Panc1 (cell line): ENCODE results near the gene ATOH8. TPM values are rescaled to one million over a fixed set of nuclear protein-coding genes. Genes with fewer than 3 reads are reported as not detected.

Source experiments
- ATAC-seq: fragments of 200-7000 bp; cut with Tn5 transposase; 2 replicates; pipeline ENCODE4 v1.9.1; 2020; ENCODE audit warnings: mild to moderate bottlenecking, moderate library complexity
- BruUV-seq: library from RNA; stranded (reverse); fragments of 400-500 nt; replicated peaks from 2 replicates; lab custom pipeline; 2021; lab: Mats Ljungman, UMichigan
- CTCF ChIA-PET: fragments of 300-600 bp; sonication (Branson Sonifier 250); formaldehyde crosslinking; loops from one replicate; lab custom pipeline; 2022; ENCODE audit warnings: antibody characterized with exemption; lab: Charles Lee
- POLR2A ChIA-PET: fragments of 300-600 bp; sonication (Branson Sonifier 250); formaldehyde crosslinking; loops from one replicate; lab custom pipeline; 2022; ENCODE audit warnings: antibody characterized with exemption; lab: Charles Lee
- DNase-seq: peaks from one replicate; pipeline ENCODE4 v3.0.0-alpha.2; 2010; ENCODE audit warnings: low read depth, low spot score
- H3K27ac ChIP-seq: 2 replicates; pipeline ENCODE4 v1.5.1; 2011; ENCODE audit warnings: mild to moderate bottlenecking, low read length, inconsistent platforms
- H3K27me3 ChIP-seq: fragments of 200-500 bp; sonication (Bioruptor generic); 2 replicates; pipeline ENCODE4 v1.6.0; 2014; ENCODE audit warnings: low read length, inconsistent platforms; ENCODE audit not compliant: control insufficient read depth, insufficient read depth
- H3K36me3 ChIP-seq: fragments of 200-500 bp; sonication (Bioruptor generic); 2 replicates; pipeline ENCODE4 v1.5.1; 2014; ENCODE audit warnings: inconsistent platforms, mild to moderate bottlenecking, low read length, moderate library complexity; ENCODE audit not compliant: control insufficient read depth, insufficient read depth
- H3K4me1 ChIP-seq: 2 replicates; pipeline ENCODE4 v1.5.1; 2011; ENCODE audit warnings: inconsistent platforms, mild to moderate bottlenecking, low read length, moderate library complexity; ENCODE audit not compliant: control insufficient read depth, insufficient read depth
- H3K4me3 ChIP-seq, 2 experiments: 2 replicates each; pipeline ENCODE4 v1.5.1; 2011 to 2012; ENCODE audit warnings: low read depth in 2 of 2, low read length in 2 of 2, mild to moderate bottlenecking in 2 of 2, inconsistent platforms in 1 of 2, moderate library complexity in 1 of 2
- H3K9me3 ChIP-seq: fragments of 200-500 bp; sonication (Bioruptor generic); 2 replicates; pipeline ENCODE4 v1.5.1; 2014; ENCODE audit warnings: low read depth, mild to moderate bottlenecking, inconsistent platforms, low read length, moderate library complexity; ENCODE audit not compliant: control insufficient read depth, insufficient read depth
- POLR2AphosphoS5 ChIP-seq: IDR thresholded peaks from 2 replicates; pipeline ENCODE4 v1.6.1; 2012; ENCODE audit warnings: mild to moderate bottlenecking, low read depth, low read length, moderate library complexity
- SIN3A ChIP-seq: IDR thresholded peaks from 2 replicates; pipeline ENCODE4 v1.6.1; 2012; ENCODE audit warnings: low read depth, mild to moderate bottlenecking, low read length, moderate library complexity, borderline replicate concordance; ENCODE audit not compliant: insufficient read depth
- TCF7L2 ChIP-seq: IDR thresholded peaks from 2 replicates; pipeline ENCODE4 v1.6.1; 2011; ENCODE audit warnings: mild to moderate bottlenecking, low read depth, low read length, inconsistent platforms
- in situ Hi-C: cut with HindIII; loops from 2 replicates; pipeline ENCODE4 v1.10.0; 2016; ENCODE audit warnings: low sequenced_read_pairs, low pct_unique_long_range_greater_than_20kb
- intact Hi-C: fragments of 100-400 bp; cut with micrococcal nuclease; formaldehyde crosslinking; loops from one replicate; pipeline ENCODE4 v1.10.0; 2022; ENCODE audit not compliant: unreplicated experiment
- total RNA-seq: library from RNA; stranded (reverse); gene quantifications from one replicate; pipeline ENCODE4 v1.2.1, GENCODE V29; 2021; ENCODE audit not compliant: unreplicated experiment
- TF ChIP-seq, protein P1 (sequence below), 2 experiments: IDR thresholded peaks; 2 replicates each; pipeline ENCODE4 v1.6.1; 2011 to 2012; ENCODE audit warnings: low read depth in 2 of 2, control low read depth in 1 of 2, low read length in 1 of 2, mild to moderate bottlenecking in 1 of 2, moderate library complexity in 1 of 2; ENCODE audit not compliant: insufficient read depth in 1 of 2
- TF ChIP-seq, protein P2 (sequence below): fragments of 450-650 bp; IDR thresholded peaks from 2 replicates; pipeline ENCODE4 v1.5.1; 2017; ENCODE audit warnings: mild to moderate bottlenecking

ATOH8 gene
- total RNA-seq, 1 experiment from 2014 or later, result 3.8 TPM

DNA sequence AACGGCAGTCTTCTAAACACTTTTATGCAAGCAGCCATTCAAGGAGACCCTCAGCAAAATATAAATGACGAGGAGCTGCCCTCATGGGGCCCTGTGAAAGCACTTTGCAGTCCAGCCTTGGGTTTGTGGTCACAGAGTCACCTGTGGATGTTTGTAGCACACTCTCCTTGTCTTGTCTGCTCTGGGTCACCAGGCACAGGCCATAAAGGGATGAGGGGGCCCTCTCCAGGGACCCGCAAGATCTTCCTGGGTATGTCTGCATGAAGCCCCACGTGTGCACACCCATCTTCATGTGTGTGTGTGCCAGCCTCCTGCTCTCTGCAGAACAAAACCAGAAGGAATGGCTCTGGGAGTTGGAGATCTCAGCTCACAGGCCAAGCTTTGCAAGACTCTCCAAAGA lies 36.2 kb downstream of the ATOH8 start:
- H3K36me3 ChIP-seq, result no peaks in the 10 kb centered on the region
- CTCF ChIA-PET, result no interaction called here
- H3K4me1 ChIP-seq, result peaks cover 17% of the 10 kb centered on the region
- no peaks in the 10 kb centered on the region for H3K27me3 ChIP-seq
- ATAC-seq (peak; percentile 10; the same call in 1 of the 2 replicates), DNase-seq (no peak)
- no TSS peak for BruUV-seq
- in situ Hi-C loops, result no loop called here
- intact Hi-C loops, result no loop called here
- no peaks in the 10 kb centered on the region for H3K9me3 ChIP-seq
- H3K4me3 ChIP-seq, result no peak overlapping the region
- no peak overlapping the region for H3K27ac ChIP-seq
- POLR2A ChIA-PET, result no interaction called here
- TF ChIP-seq SIN3A, result no peak
- TF ChIP-seq POLR2AphosphoS5, result no peak
- no peak for TF ChIP-seq TCF7L2
- TF ChIP-seq, protein P1, sequence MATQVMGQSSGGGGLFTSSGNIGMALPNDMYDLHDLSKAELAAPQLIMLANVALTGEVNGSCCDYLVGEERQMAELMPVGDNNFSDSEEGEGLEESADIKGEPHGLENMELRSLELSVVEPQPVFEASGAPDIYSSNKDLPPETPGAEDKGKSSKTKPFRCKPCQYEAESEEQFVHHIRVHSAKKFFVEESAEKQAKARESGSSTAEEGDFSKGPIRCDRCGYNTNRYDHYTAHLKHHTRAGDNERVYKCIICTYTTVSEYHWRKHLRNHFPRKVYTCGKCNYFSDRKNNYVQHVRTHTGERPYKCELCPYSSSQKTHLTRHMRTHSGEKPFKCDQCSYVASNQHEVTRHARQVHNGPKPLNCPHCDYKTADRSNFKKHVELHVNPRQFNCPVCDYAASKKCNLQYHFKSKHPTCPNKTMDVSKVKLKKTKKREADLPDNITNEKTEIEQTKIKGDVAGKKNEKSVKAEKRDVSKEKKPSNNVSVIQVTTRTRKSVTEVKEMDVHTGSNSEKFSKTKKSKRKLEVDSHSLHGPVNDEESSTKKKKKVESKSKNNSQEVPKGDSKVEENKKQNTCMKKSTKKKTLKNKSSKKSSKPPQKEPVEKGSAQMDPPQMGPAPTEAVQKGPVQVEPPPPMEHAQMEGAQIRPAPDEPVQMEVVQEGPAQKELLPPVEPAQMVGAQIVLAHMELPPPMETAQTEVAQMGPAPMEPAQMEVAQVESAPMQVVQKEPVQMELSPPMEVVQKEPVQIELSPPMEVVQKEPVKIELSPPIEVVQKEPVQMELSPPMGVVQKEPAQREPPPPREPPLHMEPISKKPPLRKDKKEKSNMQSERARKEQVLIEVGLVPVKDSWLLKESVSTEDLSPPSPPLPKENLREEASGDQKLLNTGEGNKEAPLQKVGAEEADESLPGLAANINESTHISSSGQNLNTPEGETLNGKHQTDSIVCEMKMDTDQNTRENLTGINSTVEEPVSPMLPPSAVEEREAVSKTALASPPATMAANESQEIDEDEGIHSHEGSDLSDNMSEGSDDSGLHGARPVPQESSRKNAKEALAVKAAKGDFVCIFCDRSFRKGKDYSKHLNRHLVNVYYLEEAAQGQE (IDR thresholded peaks at IDR 0.05; ENCODE audit: insufficient read depth in 1 of 2, low read depth in 2 of 2, low read length in 1 of 2), result no peak
- TF ChIP-seq, protein P2, sequence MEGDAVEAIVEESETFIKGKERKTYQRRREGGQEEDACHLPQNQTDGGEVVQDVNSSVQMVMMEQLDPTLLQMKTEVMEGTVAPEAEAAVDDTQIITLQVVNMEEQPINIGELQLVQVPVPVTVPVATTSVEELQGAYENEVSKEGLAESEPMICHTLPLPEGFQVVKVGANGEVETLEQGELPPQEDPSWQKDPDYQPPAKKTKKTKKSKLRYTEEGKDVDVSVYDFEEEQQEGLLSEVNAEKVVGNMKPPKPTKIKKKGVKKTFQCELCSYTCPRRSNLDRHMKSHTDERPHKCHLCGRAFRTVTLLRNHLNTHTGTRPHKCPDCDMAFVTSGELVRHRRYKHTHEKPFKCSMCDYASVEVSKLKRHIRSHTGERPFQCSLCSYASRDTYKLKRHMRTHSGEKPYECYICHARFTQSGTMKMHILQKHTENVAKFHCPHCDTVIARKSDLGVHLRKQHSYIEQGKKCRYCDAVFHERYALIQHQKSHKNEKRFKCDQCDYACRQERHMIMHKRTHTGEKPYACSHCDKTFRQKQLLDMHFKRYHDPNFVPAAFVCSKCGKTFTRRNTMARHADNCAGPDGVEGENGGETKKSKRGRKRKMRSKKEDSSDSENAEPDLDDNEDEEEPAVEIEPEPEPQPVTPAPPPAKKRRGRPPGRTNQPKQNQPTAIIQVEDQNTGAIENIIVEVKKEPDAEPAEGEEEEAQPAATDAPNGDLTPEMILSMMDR, result no peak

DNA sequence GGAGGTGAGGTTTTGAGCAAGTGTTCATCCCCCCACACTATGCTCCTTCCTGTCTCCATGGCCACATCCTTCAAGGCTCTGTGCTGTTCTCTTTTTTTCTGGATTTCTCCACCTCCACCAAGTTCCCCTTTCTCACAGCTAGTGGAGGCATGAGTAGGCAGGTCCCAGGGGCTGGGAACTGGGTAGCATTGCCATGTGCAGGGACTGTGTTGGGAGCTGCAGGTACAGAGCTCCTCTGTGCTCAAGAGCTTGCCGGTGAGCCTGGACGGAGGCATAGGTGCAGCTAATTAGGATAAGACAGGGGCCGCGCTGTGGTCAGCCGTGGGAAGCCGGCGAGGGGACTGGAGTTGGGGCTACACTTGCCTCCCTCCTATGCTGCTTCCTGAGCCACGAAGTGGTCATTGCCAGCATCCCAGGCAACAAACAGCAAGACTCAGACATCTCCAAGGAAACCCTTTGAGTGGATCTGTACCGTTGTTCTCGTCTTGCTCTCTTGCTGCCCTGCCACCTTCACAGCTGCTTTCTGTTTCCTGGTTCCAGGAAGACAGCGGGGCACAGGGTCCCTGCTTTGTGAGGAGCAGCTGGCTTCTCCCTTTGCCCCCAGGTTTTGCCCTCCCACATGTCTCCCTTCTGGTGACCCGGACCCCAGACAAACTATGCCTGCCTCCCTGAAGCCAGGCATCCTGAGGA lies 36.9 kb downstream of the ATOH8 start:
- H3K4me3 ChIP-seq, result no peak overlapping the region
- DNase-seq (no peak), ATAC-seq (peak; percentile 8; the same call in 1 of the 2 replicates)
- peaks cover 17% of the 10 kb centered on the region for H3K4me1 ChIP-seq
- in situ Hi-C loops (no loop called here), intact Hi-C loops (no loop called here)
- no peaks in the 10 kb centered on the region for H3K36me3 ChIP-seq
- H3K27me3 ChIP-seq, result no peaks in the 10 kb centered on the region
- BruUV-seq, result no TSS peak
- H3K9me3 ChIP-seq, result no peaks in the 10 kb centered on the region
- ChIA-PET CTCF (no interaction called here), POLR2A (no interaction called here)
- peak overlapping the region; percentile 44; the same call in 1 of the 2 replicates for H3K27ac ChIP-seq
- TF ChIP-seq POLR2AphosphoS5 (no peak), SIN3A (no peak), TCF7L2 (no peak)
- TF ChIP-seq, protein P1 (IDR thresholded peaks at IDR 0.05; ENCODE audit: insufficient read depth in 1 of 2, low read depth in 2 of 2, low read length in 1 of 2), result no peak
- TF ChIP-seq, protein P2, result no peak
